A549 (cell line): Measurements from ENCODE around the gene NUP62. TPM values are rescaled to one million over a fixed set of nuclear protein-coding genes. Genes with fewer than 3 reads are reported as not detected.

ENCODE experiments used
- ATAC-seq, 2 experiments: fragments of 200-7000 bp in 1 of 2; fragments of >200 bp in 1 of 2; cut with Nextera tagmentation in 1 of 2; cut with Tn5 transposase in 1 of 2; 3 replicates each; pipeline versions ENCODE4 v1.8.0 to v1.9.1; 2018 to 2020; ENCODE audit warnings: mild to moderate bottlenecking in 1 of 2, moderate library complexity in 1 of 2
- CTCF ChIA-PET: fragments of 300-600 bp; sonication (Branson Sonifier 250); formaldehyde crosslinking; extraction: SDS; loops from one replicate; lab custom pipeline; 2021; ENCODE audit warnings: antibody characterized with exemption, inconsistent platforms; lab: Yijun Ruan, JAX
- POLR2A ChIA-PET: fragments of 350-600 bp; formaldehyde crosslinking; extraction: SDS; loops from one replicate; lab custom pipeline; 2021; ENCODE audit warnings: antibody characterized with exemption, inconsistent platforms; lab: Yijun Ruan, JAX
- DNase-seq, 2 experiments: peaks; one replicate each; pipeline versions ENCODE4 v3.0.0 to v3.0.0-alpha.2; 2011 to 2016; ENCODE audit warnings: low read depth in 1 of 2, low spot score in 1 of 2
- FAIRE-seq: peaks from 2 replicates; lab custom pipeline; 2011; peaks lifted over from hg19 to GRCh38; lab: Jason Lieb, UNC
- H3K27ac ChIP-seq, 2 experiments: fragments of >200 bp; sonication (Bioruptor Twin); formaldehyde crosslinking; 3 replicates each; pipeline ENCODE4 v1.5.1; 2016 to 2017
- H3K4me1 ChIP-seq: fragments of >200 bp; sonication (Bioruptor Twin); formaldehyde crosslinking; 3 replicates; pipeline ENCODE4 v1.6.1; 2016
- H3K4me2 ChIP-seq: fragments of >200 bp; sonication (Bioruptor Twin); formaldehyde crosslinking; 3 replicates; pipeline ENCODE4 v1.6.1; 2016
- H3K4me3 ChIP-seq: fragments of >200 bp; sonication (Bioruptor Twin); formaldehyde crosslinking; 3 replicates; pipeline ENCODE4 v1.5.1; 2016
- H3K9me3 ChIP-seq: fragments of >200 bp; sonication (Bioruptor Twin); formaldehyde crosslinking; 3 replicates; pipeline ENCODE4 v1.6.1; 2016
- FOSB ChIP-seq: fragments of 250-450 bp; sonication (Bioruptor Pico); IDR thresholded peaks from 2 replicates; pipeline ENCODE4 v1.5.0; 2020; ENCODE audit warnings: mild to moderate bottlenecking, moderate library complexity
- JUN ChIP-seq, 2 experiments: fragments of >200 bp; sonication (Bioruptor Twin); formaldehyde crosslinking; IDR thresholded peaks; 2 replicates in 1 of 2; 3 replicates in 1 of 2; pipeline ENCODE4 v1.6.1; 2016 to 2017
- MYC ChIP-seq: IDR thresholded peaks from 2 replicates; pipeline ENCODE4 v1.6.1; 2012; ENCODE audit warnings: mild to moderate bottlenecking, inconsistent platforms, low read length, improper control_type of control experiment, borderline replicate concordance
- POLR2A ChIP-seq: IDR thresholded peaks from 2 replicates; pipeline ENCODE4 v1.6.1; 2012; ENCODE audit warnings: mild to moderate bottlenecking, low read length
- POLR2AphosphoS2 ChIP-seq: conservative IDR thresholded peaks from 2 replicates; pipeline ENCODE4 v1.6.1; 2012; ENCODE audit warnings: low read length, improper control_type of control experiment, inconsistent platforms
- RCOR1 ChIP-seq: fragments of 150-350 bp; IDR thresholded peaks from 2 replicates; pipeline ENCODE4 v1.6.1; 2014; ENCODE audit warnings: antibody characterized with exemption, low read length, low read depth
- RFX5 ChIP-seq: fragments of 450-650 bp; IDR thresholded peaks from 2 replicates; pipeline ENCODE4 v1.7.1; 2014; ENCODE audit warnings: antibody characterized with exemption, mild to moderate bottlenecking, moderate library complexity
- RNF2 ChIP-seq: fragments of 200-600 bp; sonication (generic); IDR thresholded peaks from 2 replicates; pipeline ENCODE4 v1.6.1; 2016; ENCODE audit warnings: low read depth, mild to moderate bottlenecking, antibody characterized with exemption, moderate library complexity, borderline replicate concordance
- SREBF2 ChIP-seq: fragments of 450-650 bp; IDR thresholded peaks from 2 replicates; pipeline ENCODE4 v1.6.1; 2014; ENCODE audit warnings: mild to moderate bottlenecking, moderate library complexity
- TP53 ChIP-seq: fragments of 250-450 bp; sonication (Bioruptor Pico); IDR thresholded peaks from 2 replicates; pipeline ENCODE4 v1.5.0; 2021; ENCODE audit warnings: mild to moderate bottlenecking, moderate library complexity
- ZFP36 ChIP-seq: fragments of 450-650 bp; IDR thresholded peaks from 2 replicates; pipeline ENCODE4 v1.6.1; 2014; ENCODE audit warnings: borderline replicate concordance; ENCODE audit not compliant: partially characterized antibody
- WGBS: methylation state at CpG from one replicate; pipeline ENCODE4 v1.1.6; 2017; ENCODE audit errors: missing lambda C conversion rate; 5-methylcytosine and 5-hydroxymethylcytosine counted together
- polyA plus RNA-seq, 4 experiments: library from polyadenylated mRNA; depleted of rRNA in 3 of 4; stranded (reverse); fragments of >200 nt; fragmentation: RNase III in 1 of 4; extraction: RNeasy Plus Mini Kit Qiagen cat#74134 plus additional on column Dnase treatment in 1 of 4; gene quantifications; 2 replicates in 3 of 4; 3 replicates in 1 of 4; pipeline ENCODE4 v1.2.3, GENCODE V29; 2011 to 2017
- TF ChIP-seq, protein P1 (sequence below): IDR thresholded peaks from 2 replicates; pipeline ENCODE4 v1.6.1; 2012
- TF ChIP-seq, protein P2 (sequence below): fragments of 150-350 bp; IDR thresholded peaks from 2 replicates; pipeline ENCODE4 v1.6.1; 2014; ENCODE audit warnings: low read depth, mild to moderate bottlenecking, low read length
- TF ChIP-seq, protein P3 (sequence below): fragments of >200 bp; sonication (Bioruptor Twin); formaldehyde crosslinking; IDR thresholded peaks from 3 replicates; pipeline ENCODE4 v1.6.1; 2016

NUP62 gene
- polyA plus RNA-seq, 2 of the 4 experiments (the other 2 are of a cell fraction) = 21.4 to 83.9 TPM

DNA sequence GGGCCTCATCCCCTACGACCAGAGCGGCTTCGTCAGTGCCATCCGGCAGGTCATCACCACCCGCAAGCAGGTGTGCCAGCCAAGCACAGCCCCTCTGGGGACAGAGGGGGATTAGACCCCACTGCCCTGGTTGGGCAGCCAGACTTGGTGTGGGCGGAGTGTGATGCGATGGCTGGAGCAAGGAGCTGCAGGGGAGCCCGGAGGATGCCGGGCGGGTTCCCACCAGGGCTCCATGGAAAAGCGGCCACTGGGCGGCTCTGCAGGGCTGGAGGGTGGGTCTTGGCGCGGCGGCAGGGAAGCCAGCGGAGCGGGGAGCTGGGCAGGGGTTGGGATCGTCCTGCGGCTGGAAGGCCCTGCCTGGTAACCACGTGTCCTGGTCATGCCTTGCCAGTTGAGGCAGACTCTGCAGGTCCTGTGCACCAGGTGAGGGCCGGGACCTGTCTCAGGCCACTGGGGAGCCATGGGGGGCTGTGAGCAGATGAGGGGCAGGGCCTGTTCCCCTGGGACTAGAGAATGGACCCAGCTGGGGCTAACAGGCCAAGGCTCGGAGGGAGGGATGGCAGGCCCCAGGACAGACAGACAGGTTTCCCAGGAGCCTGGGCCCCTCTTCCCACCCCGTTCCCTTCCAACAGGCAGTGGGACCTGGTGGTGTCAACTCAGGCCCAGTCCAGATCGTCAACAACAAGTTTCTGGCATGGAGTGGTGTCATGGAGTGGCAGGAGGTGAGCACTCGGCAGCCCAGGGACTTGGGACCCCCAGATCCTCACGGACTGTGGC is 72.1 kb downstream of the NUP62 start:
- H3K9me3 ChIP-seq = no peaks in the 10 kb centered on the region
- DNase-seq (no peak), ATAC-seq (peak; percentile 0 to 3; a peak in 3 of 6 replicates), FAIRE-seq (no peak)
- ChIA-PET POLR2A (interaction anchor here (2.5 to 2.7 kb wide), 2 partner anchors 12 to 19 kb away, joined by 7 to 9 read pairs; partner anchors contain the start of gene AKT1S1), CTCF (interaction anchor here (1.4 kb wide), 1 partner anchor 24 kb away, joined by 4 read pairs; no protein-coding TSS in a partner anchor)
- no peak overlapping the region for H3K27ac ChIP-seq
- H3K4me3 ChIP-seq = no peak overlapping the region
- H3K4me1 ChIP-seq = peaks cover 41% of the 10 kb centered on the region
- WGBS = 92% methylated on average over 26 of the region's 26 CpGs
- H3K4me2 ChIP-seq = no peak overlapping the region
- no peak for TF ChIP-seq SREBF2
- TF ChIP-seq, protein P1, sequence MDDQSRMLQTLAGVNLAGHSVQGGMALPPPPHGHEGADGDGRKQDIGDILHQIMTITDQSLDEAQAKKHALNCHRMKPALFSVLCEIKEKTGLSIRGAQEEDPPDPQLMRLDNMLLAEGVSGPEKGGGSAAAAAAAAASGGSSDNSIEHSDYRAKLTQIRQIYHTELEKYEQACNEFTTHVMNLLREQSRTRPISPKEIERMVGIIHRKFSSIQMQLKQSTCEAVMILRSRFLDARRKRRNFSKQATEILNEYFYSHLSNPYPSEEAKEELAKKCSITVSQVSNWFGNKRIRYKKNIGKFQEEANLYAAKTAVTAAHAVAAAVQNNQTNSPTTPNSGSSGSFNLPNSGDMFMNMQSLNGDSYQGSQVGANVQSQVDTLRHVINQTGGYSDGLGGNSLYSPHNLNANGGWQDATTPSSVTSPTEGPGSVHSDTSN = peak; percentile 78
- TF ChIP-seq JUN (IDR thresholded peaks at IDR 0.05) = peak in 1 of 2 experiments; percentile 52; a peak in 3 of 5 replicates
- TF ChIP-seq ZFP36 = no peak
- TF ChIP-seq, protein P2, sequence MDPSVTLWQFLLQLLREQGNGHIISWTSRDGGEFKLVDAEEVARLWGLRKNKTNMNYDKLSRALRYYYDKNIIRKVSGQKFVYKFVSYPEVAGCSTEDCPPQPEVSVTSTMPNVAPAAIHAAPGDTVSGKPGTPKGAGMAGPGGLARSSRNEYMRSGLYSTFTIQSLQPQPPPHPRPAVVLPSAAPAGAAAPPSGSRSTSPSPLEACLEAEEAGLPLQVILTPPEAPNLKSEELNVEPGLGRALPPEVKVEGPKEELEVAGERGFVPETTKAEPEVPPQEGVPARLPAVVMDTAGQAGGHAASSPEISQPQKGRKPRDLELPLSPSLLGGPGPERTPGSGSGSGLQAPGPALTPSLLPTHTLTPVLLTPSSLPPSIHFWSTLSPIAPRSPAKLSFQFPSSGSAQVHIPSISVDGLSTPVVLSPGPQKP = no peak
- TF ChIP-seq, protein P3, sequence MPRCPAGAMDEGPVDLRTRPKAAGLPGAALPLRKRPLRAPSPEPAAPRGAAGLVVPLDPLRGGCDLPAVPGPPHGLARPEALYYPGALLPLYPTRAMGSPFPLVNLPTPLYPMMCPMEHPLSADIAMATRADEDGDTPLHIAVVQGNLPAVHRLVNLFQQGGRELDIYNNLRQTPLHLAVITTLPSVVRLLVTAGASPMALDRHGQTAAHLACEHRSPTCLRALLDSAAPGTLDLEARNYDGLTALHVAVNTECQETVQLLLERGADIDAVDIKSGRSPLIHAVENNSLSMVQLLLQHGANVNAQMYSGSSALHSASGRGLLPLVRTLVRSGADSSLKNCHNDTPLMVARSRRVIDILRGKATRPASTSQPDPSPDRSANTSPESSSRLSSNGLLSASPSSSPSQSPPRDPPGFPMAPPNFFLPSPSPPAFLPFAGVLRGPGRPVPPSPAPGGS = no peak; the same call in 2 of the 3 replicates
- 0 out of 2 replicates have a peak, but pooled peaks have one; percentile 29 for TF ChIP-seq TP53 (CRISPR knock-in tag)
- peak; percentile 67 for TF ChIP-seq POLR2AphosphoS2
- no peak for TF ChIP-seq RNF2
- TF ChIP-seq FOSB (CRISPR knock-in tag) = peak; percentile 60; the same call in 1 of the 2 replicates
- TF ChIP-seq RFX5 = no peak
- TF ChIP-seq POLR2A = peak; percentile 21; the same call in 1 of the 2 replicates
- TF ChIP-seq MYC = no peak
- TF ChIP-seq RCOR1 = no peak

Other genes starting within 250 kb of the NUP62 start
- 2.0 and 2.9 TPM in 2 replicates for gene ADM5, start 239.9 kb downstream of the NUP62 start, polyA plus RNA-seq (2011; rRNA removed)
- 4.3 to 4.5 TPM (median 4.4 TPM) in 3 replicates for gene ADM5, start 239.9 kb downstream of the NUP62 start, polyA plus RNA-seq (2017; fragmentation: RNase III; extraction: RNeasy Plus Mini Kit Qiagen cat#74134 plus additional on column Dnase treatment)
- 8.2 and 8.5 TPM in 2 replicates for gene CPT1C, start 238.4 kb downstream of the NUP62 start, polyA plus RNA-seq (2011; rRNA removed)
- gene CPT1C, start 238.4 kb downstream of the NUP62 start, polyA plus RNA-seq (2017; fragmentation: RNase III; extraction: RNeasy Plus Mini Kit Qiagen cat#74134 plus additional on column Dnase treatment) = 13.7 to 17.1 TPM (median 15.4 TPM) in 3 replicates
- not detected in 2 replicates for gene TSKS, start 166.2 kb downstream of the NUP62 start, polyA plus RNA-seq (2011; rRNA removed)
- not detected in 3 replicates for gene TSKS, start 166.2 kb downstream of the NUP62 start, polyA plus RNA-seq (2017; fragmentation: RNase III; extraction: RNeasy Plus Mini Kit Qiagen cat#74134 plus additional on column Dnase treatment)
- gene AP2A1, start 162.5 kb downstream of the NUP62 start, polyA plus RNA-seq (2011; rRNA removed) = 36.6 and 41.6 TPM in 2 replicates
- gene AP2A1, start 162.5 kb downstream of the NUP62 start, polyA plus RNA-seq (2017; fragmentation: RNase III; extraction: RNeasy Plus Mini Kit Qiagen cat#74134 plus additional on column Dnase treatment) = 53.4 to 62.1 TPM (median 58.6 TPM) in 3 replicates
- 12.5 and 14.5 TPM in 2 replicates for gene FUZ, start 116.2 kb downstream of the NUP62 start, polyA plus RNA-seq (2011; rRNA removed)
- gene FUZ, start 116.2 kb downstream of the NUP62 start, polyA plus RNA-seq (2017; fragmentation: RNase III; extraction: RNeasy Plus Mini Kit Qiagen cat#74134 plus additional on column Dnase treatment) = 15.9 to 23.7 TPM (median 21.7 TPM) in 3 replicates
- 20.4 and 27.1 TPM in 2 replicates for gene MED25, start 111.2 kb downstream of the NUP62 start, polyA plus RNA-seq (2011; rRNA removed)
- gene MED25, start 111.2 kb downstream of the NUP62 start, polyA plus RNA-seq (2017; fragmentation: RNase III; extraction: RNeasy Plus Mini Kit Qiagen cat#74134 plus additional on column Dnase treatment) = 36.4 to 41.6 TPM (median 40.1 TPM) in 3 replicates
- 27.7 and 41.2 TPM in 2 replicates for gene PTOV1, start 78.3 kb downstream of the NUP62 start, polyA plus RNA-seq (2011; rRNA removed)
- 119 to 153 TPM (median 147 TPM) in 3 replicates for gene PTOV1, start 78.3 kb downstream of the NUP62 start, polyA plus RNA-seq (2017; fragmentation: RNase III; extraction: RNeasy Plus Mini Kit Qiagen cat#74134 plus additional on column Dnase treatment)
- 22.5 and 23.3 TPM in 2 replicates for gene PNKP, start 61.9 kb downstream of the NUP62 start, polyA plus RNA-seq (2011; rRNA removed)
- 63.8 to 75.9 TPM (median 71.2 TPM) in 3 replicates for gene PNKP, start 61.9 kb downstream of the NUP62 start, polyA plus RNA-seq (2017; fragmentation: RNase III; extraction: RNeasy Plus Mini Kit Qiagen cat#74134 plus additional on column Dnase treatment)
- gene AKT1S1, start 52.1 kb downstream of the NUP62 start, polyA plus RNA-seq (2011; rRNA removed) = 39.2 and 41.5 TPM in 2 replicates
- 63.4 to 75.9 TPM (median 75.3 TPM) in 3 replicates for gene AKT1S1, start 52.1 kb downstream of the NUP62 start, polyA plus RNA-seq (2017; fragmentation: RNase III; extraction: RNeasy Plus Mini Kit Qiagen cat#74134 plus additional on column Dnase treatment)
- gene TBC1D17, start 51.8 kb downstream of the NUP62 start, polyA plus RNA-seq (2011; rRNA removed) = 12.3 and 18.0 TPM in 2 replicates
- gene TBC1D17, start 51.8 kb downstream of the NUP62 start, polyA plus RNA-seq (2017; fragmentation: RNase III; extraction: RNeasy Plus Mini Kit Qiagen cat#74134 plus additional on column Dnase treatment) = 26.6 to 44.8 TPM (median 41.5 TPM) in 3 replicates
- gene IL4I1, start 32.6 kb downstream of the NUP62 start, polyA plus RNA-seq (2011; rRNA removed) = 0.15 and 0.18 TPM in 2 replicates
- gene IL4I1, start 32.6 kb downstream of the NUP62 start, polyA plus RNA-seq (2017; fragmentation: RNase III; extraction: RNeasy Plus Mini Kit Qiagen cat#74134 plus additional on column Dnase treatment) = 0.62 to 0.88 TPM (median 0.87 TPM) in 3 replicates
- gene ATF5, start 299 bp downstream of the NUP62 start, polyA plus RNA-seq (2011; rRNA removed) = 7.8 and 12.9 TPM in 2 replicates
- 42.8 to 48.5 TPM (median 44.6 TPM) in 3 replicates for gene ATF5, start 299 bp downstream of the NUP62 start, polyA plus RNA-seq (2017; fragmentation: RNase III; extraction: RNeasy Plus Mini Kit Qiagen cat#74134 plus additional on column Dnase treatment)
- gene SIGLEC11, start 31.7 kb upstream of the NUP62 start, polyA plus RNA-seq (2011; rRNA removed) = not detected in 2 replicates
- gene SIGLEC11, start 31.7 kb upstream of the NUP62 start, polyA plus RNA-seq (2017; fragmentation: RNase III; extraction: RNeasy Plus Mini Kit Qiagen cat#74134 plus additional on column Dnase treatment) = not detected in 3 replicates
- gene VRK3, start 95.9 kb upstream of the NUP62 start, polyA plus RNA-seq (2011; rRNA removed) = 37.4 and 45.2 TPM in 2 replicates
- gene VRK3, start 95.9 kb upstream of the NUP62 start, polyA plus RNA-seq (2017; fragmentation: RNase III; extraction: RNeasy Plus Mini Kit Qiagen cat#74134 plus additional on column Dnase treatment) = 33.3 to 35.4 TPM (median 35.2 TPM) in 3 replicates
- 17.0 and 20.0 TPM in 2 replicates for gene ZNF473, start 96.5 kb upstream of the NUP62 start, polyA plus RNA-seq (2011; rRNA removed)
- gene ZNF473, start 96.5 kb upstream of the NUP62 start, polyA plus RNA-seq (2017; fragmentation: RNase III; extraction: RNeasy Plus Mini Kit Qiagen cat#74134 plus additional on column Dnase treatment) = 6.2 to 6.9 TPM (median 6.8 TPM) in 3 replicates
- gene IZUMO2, start 233.8 kb upstream of the NUP62 start, polyA plus RNA-seq (2011; rRNA removed) = not detected in 2 replicates
- not detected in 3 replicates for gene IZUMO2, start 233.8 kb upstream of the NUP62 start, polyA plus RNA-seq (2017; fragmentation: RNase III; extraction: RNeasy Plus Mini Kit Qiagen cat#74134 plus additional on column Dnase treatment)